Naive B cell (primary cell): ENCODE measurements around the gene SDK1. TPM values are rescaled to one million over a fixed set of nuclear protein-coding genes. Genes with fewer than 3 reads are reported as not detected.
A peak's percentile ranks its signal among the peaks of the same experiment; 100 is the strongest.
"Not testable (repeated sequence)": the region's sequence is repeated elsewhere in the genome, so short reads cannot be mapped to it uniquely, and the experiment has no call there.

Experiments
- ATAC-seq, 2 donors: fragments of 150-1000 bp; cut with Tn5 transposase; 2 replicates each; pipeline ENCODE4 v1.10.0; 2021; ENCODE audit warnings: low read depth in 2 of 2, mild to moderate bottlenecking in 2 of 2, moderate library complexity in 2 of 2
- DNase-seq: peaks from one replicate; pipeline ENCODE4 v3.0.0; 2022
- H3K27ac Mint-ChIP-seq, 6 donors: one replicate each; pipeline ENCODE4 v1.8.0; 2020 to 2022; ENCODE audit warnings: mild to moderate bottlenecking in 6 of 6, mixed read lengths in 6 of 6, moderate library complexity in 5 of 6, inconsistent platforms in 2 of 6
- H3K27me3 Mint-ChIP-seq, 3 donors: one replicate each; pipeline ENCODE4 v1.8.0; 2021 to 2022; ENCODE audit warnings: mixed read lengths in 3 of 3, mild to moderate bottlenecking in 1 of 3
- H3K36me3 Mint-ChIP-seq, 2 donors: one replicate each; pipeline ENCODE4 v1.8.0; 2020 to 2022; ENCODE audit warnings: mixed read lengths in 2 of 2, inconsistent platforms in 1 of 2, mild to moderate bottlenecking in 1 of 2
- H3K4me1 Mint-ChIP-seq, 3 donors: one replicate each; pipeline ENCODE4 v1.8.0; 2020 to 2022; ENCODE audit warnings: mixed read lengths in 3 of 3, inconsistent platforms in 1 of 3, mild to moderate bottlenecking in 1 of 3, moderate library complexity in 1 of 3
- H3K4me3 Mint-ChIP-seq, 8 donors: one replicate each; pipeline ENCODE4 v1.8.0; 2020 to 2022; ENCODE audit warnings: mild to moderate bottlenecking in 8 of 8, mixed read lengths in 8 of 8, moderate library complexity in 8 of 8, inconsistent platforms in 2 of 8
- H3K9me3 Mint-ChIP-seq, 7 donors: one replicate each; pipeline ENCODE4 v1.8.0; 2020 to 2022; ENCODE audit warnings: mixed read lengths in 7 of 7, mild to moderate bottlenecking in 5 of 7, inconsistent platforms in 2 of 7, moderate library complexity in 1 of 7
- polyA plus RNA-seq, 6 donors: library from polyadenylated mRNA; unstranded; fragments of 300-500 nt; fragmentation: Illumina TruSeq; gene quantifications; one replicate each; pipeline ENCODE4 v1.2.3, GENCODE V29; 2021; ENCODE audit warnings: low read depth in 6 of 6

The SDK1 gene
- polyA plus RNA-seq, 6 donors from 2014 or later = 0.15 to 0.60 (median 0.38) TPM; not detected in 2

GRCh38 chr7:3937146-3937545 lies 636.1 kb downstream of the SDK1 start:
- DNase-seq (no peak), ATAC-seq (no peak)
- Mint-ChIP-seq H3K9me3 (peaks cover 4 to 18% (median 11%) of the 10 kb centered on the region in 7 donors), H3K27ac (peak overlapping the region in 1 of 6 donors; percentile 52), H3K4me3 (no peak overlapping the region), H3K36me3 (peaks cover 0 to 28% of the 10 kb centered on the region in 2 donors), H3K4me1 (no peaks in the 10 kb centered on the region), H3K27me3 (peaks cover 7 to 39% (median 23%) of the 10 kb centered on the region in 3 donors)

- H3K4me3 Mint-ChIP-seq = no peak overlapping the region
- ATAC-seq = no peak
- peaks cover 4 to 18% (median 11%) of the 10 kb centered on the region in 7 donors for H3K9me3 Mint-ChIP-seq
These were observed 636.6 kb downstream of the SDK1 start for GRCh38 chr7:3937605-3938004.

GRCh38 chr7:3941706-3942105 lies 640.7 kb downstream of the SDK1 start:
- Mint-ChIP-seq H3K9me3 (peaks cover 6 to 14% (median 10%) of the 10 kb centered on the region in 7 donors), H3K27me3 (peaks cover 10 to 32% (median 13%) of the 10 kb centered on the region in 3 donors), H3K36me3 (peaks cover 11 to 25% of the 10 kb centered on the region in 2 donors)
- not testable (repeated sequence) for DNase-seq, ATAC-seq, H3K4me1 Mint-ChIP-seq, H3K27ac Mint-ChIP-seq, H3K4me3 Mint-ChIP-seq

More at GRCh38 chr7:3937605-3938004, 636.6 kb downstream of the SDK1 start:
- H3K36me3 Mint-ChIP-seq = peaks cover 0 to 28% of the 10 kb centered on the region in 2 donors
- H3K27me3 Mint-ChIP-seq = peaks cover 7 to 34% (median 23%) of the 10 kb centered on the region in 3 donors
- H3K4me1 Mint-ChIP-seq = no peaks in the 10 kb centered on the region
- no peak overlapping the region for H3K27ac Mint-ChIP-seq
- DNase-seq = no peak

GRCh38 chr7:3942276-3942675 lies 641.2 kb downstream of the SDK1 start:
- ATAC-seq = no peak
- H3K4me3 Mint-ChIP-seq = no peak overlapping the region
- H3K9me3 Mint-ChIP-seq = peaks cover 6 to 14% (median 10%) of the 10 kb centered on the region in 7 donors
- H3K4me1 Mint-ChIP-seq = no peaks in the 10 kb centered on the region
- H3K27me3 Mint-ChIP-seq = peaks cover 10 to 35% (median 13%) of the 10 kb centered on the region in 3 donors
- H3K27ac Mint-ChIP-seq = no peak overlapping the region
- no peak for DNase-seq
- peaks cover 11 to 21% of the 10 kb centered on the region in 2 donors for H3K36me3 Mint-ChIP-seq

- H3K4me1 Mint-ChIP-seq = no peaks in the 10 kb centered on the region
- no peak for ATAC-seq
- H3K27ac Mint-ChIP-seq = no peak overlapping the region
- peaks cover 10 to 35% (median 13%) of the 10 kb centered on the region in 3 donors for H3K27me3 Mint-ChIP-seq
- H3K4me3 Mint-ChIP-seq = no peak overlapping the region
- peaks cover 6 to 14% (median 10%) of the 10 kb centered on the region in 7 donors for H3K9me3 Mint-ChIP-seq
- no peak for DNase-seq
- peaks cover 11 to 21% of the 10 kb centered on the region in 2 donors for H3K36me3 Mint-ChIP-seq
These were observed 642.0 kb downstream of the SDK1 start for GRCh38 chr7:3942816-3943745.

- Mint-ChIP-seq H3K27me3 (peaks cover 10 to 38% (median 13%) of the 10 kb centered on the region in 3 donors), H3K4me1 (no peaks in the 10 kb centered on the region), H3K4me3 (no peak overlapping the region), H3K9me3 (peaks cover 6 to 14% (median 10%) of the 10 kb centered on the region in 7 donors), H3K27ac (no peak overlapping the region), H3K36me3 (peaks cover 11 to 21% of the 10 kb centered on the region in 2 donors)
- DNase-seq (no peak), ATAC-seq (no peak)
These were observed 642.9 kb downstream of the SDK1 start for GRCh38 chr7:3943779-3944520.

GRCh38 chr7:3949242-3949640 lies 648.2 kb downstream of the SDK1 start:
- ATAC-seq (no peak), DNase-seq (no peak)
- Mint-ChIP-seq H3K9me3 (peaks cover 7 to 14% (median 10%) of the 10 kb centered on the region in 7 donors), H3K27ac (no peak overlapping the region), H3K4me1 (peaks cover 0 to 3% (median 0%) of the 10 kb centered on the region in 3 donors), H3K27me3 (peaks cover 3 to 38% (median 6%) of the 10 kb centered on the region in 3 donors), H3K4me3 (no peak overlapping the region), H3K36me3 (peaks cover 11 to 21% of the 10 kb centered on the region in 2 donors)

- ATAC-seq (no peak), DNase-seq (no peak)
- Mint-ChIP-seq H3K4me3 (no peak overlapping the region), H3K27me3 (peaks cover 2 to 28% (median 6%) of the 10 kb centered on the region in 3 donors), H3K27ac (no peak overlapping the region), H3K4me1 (peaks cover 0 to 3% (median 0%) of the 10 kb centered on the region in 3 donors), H3K36me3 (peaks cover 2 to 11% of the 10 kb centered on the region in 2 donors), H3K9me3 (peaks cover 2 to 6% (median 5%) of the 10 kb centered on the region in 7 donors)
These were observed 649.2 kb downstream of the SDK1 start for GRCh38 chr7:3950249-3950648.

- Mint-ChIP-seq H3K9me3 (peaks cover 0 to 6% (median 2%) of the 10 kb centered on the region in 7 donors), H3K4me3 (peak overlapping the region in 1 of 8 donors; percentile 77), H3K27me3 (peaks cover 0 to 24% (median 6%) of the 10 kb centered on the region in 3 donors), H3K36me3 (peaks cover 0 to 7% of the 10 kb centered on the region in 2 donors), H3K27ac (no peak overlapping the region), H3K4me1 (peaks cover 0 to 15% (median 4%) of the 10 kb centered on the region in 3 donors)
- DNase-seq (no peak), ATAC-seq (no peak)
These were observed 650.4 kb downstream of the SDK1 start for GRCh38 chr7:3951316-3952055.

- Mint-ChIP-seq H3K9me3 (peaks cover 0 to 6% (median 2%) of the 10 kb centered on the region in 7 donors), H3K4me1 (peaks cover 4 to 26% (median 9%) of the 10 kb centered on the region in 3 donors), H3K4me3 (no peak overlapping the region), H3K27ac (no peak overlapping the region), H3K27me3 (peaks cover 0 to 17% (median 6%) of the 10 kb centered on the region in 3 donors), H3K36me3 (peaks cover 0 to 7% of the 10 kb centered on the region in 2 donors)
- ATAC-seq (no peak), DNase-seq (no peak)
These were observed 652.1 kb downstream of the SDK1 start for GRCh38 chr7:3953133-3953532.

GRCh38 chr7:3953946-3954345 lies 652.9 kb downstream of the SDK1 start:
- H3K4me3 Mint-ChIP-seq = no peak overlapping the region
- peaks cover 0 to 12% (median 6%) of the 10 kb centered on the region in 3 donors for H3K27me3 Mint-ChIP-seq
- peaks cover 4 to 27% (median 9%) of the 10 kb centered on the region in 3 donors for H3K4me1 Mint-ChIP-seq
- peaks cover 0 to 6% (median 2%) of the 10 kb centered on the region in 7 donors for H3K9me3 Mint-ChIP-seq
- ATAC-seq (no peak), DNase-seq (no peak)
- peaks cover 0 to 7% of the 10 kb centered on the region in 2 donors for H3K36me3 Mint-ChIP-seq
- peak overlapping the region in 1 of 6 donors; percentile 13 for H3K27ac Mint-ChIP-seq

GRCh38 chr7:3955026-3955425 lies 654.0 kb downstream of the SDK1 start:
- Mint-ChIP-seq H3K9me3 (peaks cover 0 to 6% (median 2%) of the 10 kb centered on the region in 7 donors), H3K4me1 (peaks cover 4 to 27% (median 9%) of the 10 kb centered on the region in 3 donors), H3K4me3 (no peak overlapping the region), H3K27me3 (peaks cover 0 to 6% (median 4%) of the 10 kb centered on the region in 3 donors), H3K27ac (peak overlapping the region in 1 of 6 donors; percentile 56), H3K36me3 (peaks cover 0 to 7% of the 10 kb centered on the region in 2 donors)
- ATAC-seq (no peak), DNase-seq (no peak)
